Stimulated activated CD8-positive, alpha-beta memory T cell treated with anti-CD3 and anti-CD28 coated beads, Interleukin-2, amount 100 ng/mL, for 1 hour (primary cell): Measurements from ENCODE around the gene HMOX2.
A peak's percentile ranks its signal among the peaks of the same experiment; 100 is the strongest.

Source experiments
- DNase-seq, 2 donors: peaks; one replicate each; pipeline ENCODE4 v3.0.0-alpha.2; 2020; ENCODE audit warnings: low read depth in 2 of 2

HMOX2 gene

DNA sequence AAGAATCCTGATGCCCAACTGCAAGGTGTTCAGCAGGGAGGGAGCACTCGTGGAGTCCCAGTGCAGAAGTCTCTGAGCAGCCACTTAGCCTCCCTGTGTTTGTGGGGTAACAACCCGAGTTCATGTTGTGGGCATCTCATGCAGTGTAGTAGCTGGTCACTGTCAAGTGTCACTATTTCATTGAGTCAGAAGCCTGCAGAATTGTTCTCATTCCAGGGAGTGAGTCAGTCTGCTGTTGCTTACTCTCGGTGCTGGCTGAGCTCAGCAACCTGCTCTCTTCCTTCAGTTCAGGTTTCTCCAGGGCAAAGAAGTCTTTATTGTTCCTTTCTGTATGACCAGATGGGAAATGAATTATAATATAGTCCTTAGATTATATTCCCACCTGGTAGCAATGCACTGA, 24.1 kb downstream of the HMOX2 start:
- DNase-seq: no peak

DNA sequence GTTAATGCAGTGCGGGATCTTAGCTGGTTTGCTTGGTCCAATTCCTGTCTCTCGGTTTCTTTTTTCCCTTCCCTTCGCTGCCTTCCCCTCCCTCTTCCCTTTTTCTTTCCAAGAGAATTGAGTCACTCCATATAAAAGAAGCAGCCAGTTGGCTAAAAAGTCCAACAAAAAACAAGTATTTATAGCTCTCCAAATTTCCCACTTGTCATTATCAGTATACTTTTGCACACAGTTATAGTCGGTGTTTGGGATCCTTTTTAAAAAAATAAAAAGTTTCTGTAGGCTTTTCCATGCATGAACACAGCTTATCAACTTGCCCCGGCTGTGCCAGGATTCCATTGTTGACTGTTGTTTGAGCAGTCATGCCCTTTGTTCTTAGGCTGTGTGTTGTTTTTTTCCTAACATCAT, 24.9 kb downstream of the HMOX2 start:
- no peak for DNase-seq

DNA sequence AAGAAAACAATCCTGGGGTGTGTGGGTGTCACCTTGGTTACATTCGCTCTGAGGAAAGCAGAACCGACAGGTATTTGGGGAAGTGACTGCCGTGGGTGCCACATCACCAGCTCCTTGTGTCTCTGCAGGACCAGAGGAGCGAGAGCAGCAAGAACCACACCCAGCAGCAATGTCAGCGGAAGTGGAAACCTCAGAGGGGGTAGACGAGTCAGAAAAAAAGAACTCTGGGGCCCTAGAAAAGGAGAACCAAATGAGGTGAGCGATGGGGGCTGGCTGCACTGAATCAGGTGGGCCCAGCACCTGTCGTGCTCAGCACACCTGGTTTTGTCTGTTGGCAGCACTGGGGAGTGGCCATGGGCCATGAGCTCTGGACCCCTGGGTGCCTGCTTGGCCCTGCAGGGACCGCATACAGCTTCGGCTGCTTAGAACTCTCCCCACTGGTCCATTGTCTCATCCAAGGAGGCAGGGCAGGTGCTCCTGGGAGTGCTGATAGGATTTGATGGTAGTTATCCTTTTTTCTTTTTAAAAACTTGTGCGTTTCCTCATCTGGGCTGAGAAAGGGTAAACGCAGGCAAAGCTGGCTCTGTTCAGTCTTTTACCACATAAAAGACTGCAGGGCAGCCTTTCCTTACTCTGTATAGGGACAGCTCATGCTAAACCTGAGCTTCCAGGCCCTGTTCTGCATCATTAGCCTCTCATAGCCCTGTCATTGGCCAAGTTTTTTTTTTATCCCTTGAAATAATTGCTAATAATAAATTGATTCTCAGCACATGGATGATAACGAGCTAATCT, 29.4 kb downstream of the HMOX2 start:
- peak; percentile 59 to 61 for DNase-seq

GRCh38 chr16:4506450-4506849, 30.3 kb downstream of the HMOX2 start:
- DNase-seq: peak; percentile 30 to 35

- no peak for DNase-seq
These were observed 31.6 kb downstream of the HMOX2 start for GRCh38 chr16:4507588-4508345.

DNA sequence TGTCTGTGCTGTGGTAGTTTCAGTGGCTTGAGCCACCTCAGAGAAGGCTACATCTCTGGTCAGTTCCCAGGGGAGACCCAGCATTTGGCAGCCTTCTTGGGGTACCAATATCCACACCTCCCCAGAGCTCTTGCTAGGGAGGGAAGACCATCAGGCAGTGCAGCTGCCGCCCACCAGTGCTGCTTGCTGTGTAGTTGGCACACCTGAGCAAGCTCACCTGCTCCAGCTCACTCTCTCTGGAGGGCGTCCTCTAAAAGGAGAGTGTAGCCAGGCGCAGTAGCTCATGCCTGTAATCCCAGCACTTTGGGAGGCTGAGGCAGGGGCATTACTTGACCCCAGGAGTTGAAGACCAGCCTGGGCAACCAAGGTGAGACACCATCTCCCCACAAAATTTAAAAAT, 32.6 kb downstream of the HMOX2 start:
- no peak for DNase-seq

GRCh38 chr16:4509420-4509819, 33.2 kb downstream of the HMOX2 start:
- no peak for DNase-seq

DNA sequence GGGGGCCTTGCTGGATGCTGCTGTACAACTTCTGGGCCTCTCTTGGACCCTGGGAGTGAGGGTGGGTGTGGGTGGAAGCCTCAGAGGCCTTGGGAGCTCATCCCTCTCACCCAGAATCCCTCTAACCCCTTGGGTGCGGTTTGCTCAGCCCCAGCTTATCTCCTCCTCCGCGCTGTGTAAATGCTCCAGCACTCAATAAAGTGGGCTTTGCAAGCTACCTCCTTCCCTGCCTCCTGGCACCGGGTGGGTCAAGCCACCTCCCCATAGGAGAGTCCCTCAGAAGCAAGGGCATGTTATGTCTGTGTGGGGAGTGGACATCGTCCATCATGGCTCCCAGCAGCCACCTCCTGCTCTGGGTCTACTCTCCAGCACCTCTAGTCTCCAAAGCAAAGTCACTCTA, 33.9 kb downstream of the HMOX2 start:
- DNase-seq: no peak

DNA sequence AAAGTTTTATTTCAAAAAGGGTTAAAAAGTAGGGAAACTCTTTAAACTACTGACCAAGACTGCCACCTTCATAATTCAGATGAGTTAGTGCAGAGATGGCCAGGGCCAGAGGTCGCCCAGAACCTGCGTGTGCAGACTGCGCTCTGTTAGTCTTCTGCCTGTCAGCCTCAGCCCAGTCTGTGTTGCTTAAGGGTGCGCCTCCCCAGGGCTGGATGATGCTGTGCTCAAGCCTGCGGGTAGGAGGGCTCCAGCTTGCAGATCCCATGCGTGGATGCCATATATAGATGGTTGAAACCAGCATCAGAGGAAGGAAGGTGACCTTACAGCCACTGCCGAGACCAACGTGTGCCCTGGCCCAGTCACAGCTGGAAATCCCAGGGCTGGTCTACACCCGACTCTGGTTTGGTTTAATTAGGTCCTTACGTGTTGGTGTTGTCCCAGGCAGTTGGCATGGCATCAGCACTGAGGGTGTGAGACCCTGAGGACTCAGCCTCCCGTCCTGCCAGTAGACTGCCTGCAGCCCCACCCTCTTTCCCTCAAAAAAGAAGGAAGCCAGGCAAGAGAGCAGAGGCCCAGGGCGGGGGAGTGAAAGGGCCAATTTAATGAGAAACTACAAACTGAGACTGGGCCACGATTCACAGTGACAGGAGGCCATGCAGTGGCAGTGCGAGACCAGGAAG, 34.7 kb downstream of the HMOX2 start:
- no peak for DNase-seq

DNA sequence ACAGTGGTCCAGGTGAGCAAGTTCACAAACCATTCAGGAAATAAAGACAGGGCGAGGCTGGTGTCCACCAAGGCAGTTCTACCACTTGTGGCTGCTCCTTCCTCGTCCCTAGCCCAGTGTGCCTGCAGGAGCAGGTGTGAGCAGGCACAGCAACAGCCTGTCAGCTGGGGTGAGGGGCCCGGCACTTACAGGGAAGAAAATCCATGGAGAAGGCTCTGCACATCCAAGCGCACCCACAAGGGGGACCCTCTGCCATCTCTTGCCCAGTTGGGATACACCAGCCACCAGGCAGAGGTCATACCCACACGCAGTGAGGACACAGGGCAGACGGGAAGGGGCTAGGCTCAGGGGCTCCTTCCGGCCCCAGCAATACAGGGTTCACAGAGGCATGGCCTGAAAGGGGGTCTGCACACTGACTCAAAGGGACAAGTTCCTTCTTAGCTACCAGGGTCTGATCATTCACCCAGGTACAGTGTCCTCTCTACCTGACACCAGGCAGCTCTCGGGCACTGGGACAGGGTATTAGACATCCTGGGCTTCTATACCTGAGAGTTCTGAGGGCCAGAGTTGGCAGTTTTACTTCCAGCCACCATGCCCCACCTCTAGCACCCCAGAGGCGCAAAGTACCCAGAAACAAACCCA, 35.4 kb downstream of the HMOX2 start:
- no peak for DNase-seq

- no peak for DNase-seq
These were observed 36.3 kb downstream of the HMOX2 start for GRCh38 chr16:4512473-4512872.

DNA sequence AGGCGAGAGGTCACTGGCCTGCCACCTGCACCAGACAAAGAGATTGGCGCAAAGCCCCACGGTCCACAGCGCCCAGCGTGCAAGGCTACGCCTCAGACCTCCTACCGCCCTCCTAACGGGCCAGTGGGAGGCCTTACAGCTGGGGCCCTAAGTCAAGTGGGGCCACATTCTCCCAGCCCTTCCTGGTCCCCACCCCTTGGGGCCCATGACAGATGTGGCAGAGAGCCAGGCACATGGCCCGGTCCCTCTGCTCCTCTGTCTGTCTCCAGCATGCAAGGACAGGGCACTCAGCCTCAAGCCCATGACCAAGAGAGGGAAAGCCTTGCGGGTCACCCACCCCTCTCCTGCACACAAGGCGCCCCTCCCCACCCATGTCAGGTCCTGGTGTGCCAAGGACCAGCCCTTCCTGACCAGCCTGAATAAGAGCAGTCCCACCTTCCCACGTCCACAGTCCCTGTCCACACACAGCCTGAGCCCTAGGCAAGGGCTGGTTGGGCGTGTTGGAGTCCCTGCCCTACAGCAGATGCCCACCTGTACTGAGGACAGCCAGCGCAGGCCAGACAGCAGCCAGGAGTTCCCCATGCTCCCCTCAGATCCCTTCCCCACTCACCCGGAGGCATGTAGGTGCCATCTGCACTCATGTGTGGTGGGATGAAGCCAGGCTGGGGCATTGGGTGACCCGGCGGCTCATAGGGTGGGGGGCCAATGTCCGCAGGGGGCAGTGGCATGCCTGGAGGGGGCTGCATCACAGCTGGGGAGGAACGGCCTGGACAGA, 37.1 kb downstream of the HMOX2 start:
- DNase-seq: no peak

GRCh38 chr16:4513881-4514280, 37.7 kb downstream of the HMOX2 start:
- DNase-seq: no peak

- DNase-seq: no peak
These were observed 38.4 kb downstream of the HMOX2 start for GRCh38 chr16:4514606-4515005.

DNA sequence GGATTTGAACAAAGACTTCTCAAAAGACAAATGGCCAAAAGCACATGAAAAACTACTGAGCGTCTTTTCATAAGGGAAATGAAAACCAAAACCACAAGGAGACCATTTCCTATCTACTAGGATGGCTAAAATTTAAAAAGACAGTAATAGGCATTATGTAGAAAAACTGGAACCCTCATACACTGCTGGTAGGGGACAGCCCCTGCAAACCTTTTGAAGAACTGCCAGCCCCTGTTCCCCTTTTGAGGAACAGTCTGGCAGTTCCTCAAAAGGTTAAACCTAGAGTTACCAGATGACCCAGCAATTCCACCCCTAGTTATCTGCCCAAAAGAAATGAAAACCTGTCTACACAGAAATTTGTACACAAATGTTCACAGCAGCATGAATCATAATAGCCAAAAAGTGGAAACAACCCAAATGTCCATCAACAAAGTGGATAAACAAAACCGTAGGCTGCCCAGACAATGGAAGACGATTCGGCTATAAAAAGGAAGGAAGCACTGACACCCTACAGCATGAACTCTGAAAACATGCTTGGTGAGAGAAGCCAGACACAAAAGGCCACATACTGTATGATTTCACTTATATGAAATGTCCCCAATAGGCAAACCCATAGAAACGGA, 39.5 kb downstream of the HMOX2 start:
- DNase-seq: no peak

DNA sequence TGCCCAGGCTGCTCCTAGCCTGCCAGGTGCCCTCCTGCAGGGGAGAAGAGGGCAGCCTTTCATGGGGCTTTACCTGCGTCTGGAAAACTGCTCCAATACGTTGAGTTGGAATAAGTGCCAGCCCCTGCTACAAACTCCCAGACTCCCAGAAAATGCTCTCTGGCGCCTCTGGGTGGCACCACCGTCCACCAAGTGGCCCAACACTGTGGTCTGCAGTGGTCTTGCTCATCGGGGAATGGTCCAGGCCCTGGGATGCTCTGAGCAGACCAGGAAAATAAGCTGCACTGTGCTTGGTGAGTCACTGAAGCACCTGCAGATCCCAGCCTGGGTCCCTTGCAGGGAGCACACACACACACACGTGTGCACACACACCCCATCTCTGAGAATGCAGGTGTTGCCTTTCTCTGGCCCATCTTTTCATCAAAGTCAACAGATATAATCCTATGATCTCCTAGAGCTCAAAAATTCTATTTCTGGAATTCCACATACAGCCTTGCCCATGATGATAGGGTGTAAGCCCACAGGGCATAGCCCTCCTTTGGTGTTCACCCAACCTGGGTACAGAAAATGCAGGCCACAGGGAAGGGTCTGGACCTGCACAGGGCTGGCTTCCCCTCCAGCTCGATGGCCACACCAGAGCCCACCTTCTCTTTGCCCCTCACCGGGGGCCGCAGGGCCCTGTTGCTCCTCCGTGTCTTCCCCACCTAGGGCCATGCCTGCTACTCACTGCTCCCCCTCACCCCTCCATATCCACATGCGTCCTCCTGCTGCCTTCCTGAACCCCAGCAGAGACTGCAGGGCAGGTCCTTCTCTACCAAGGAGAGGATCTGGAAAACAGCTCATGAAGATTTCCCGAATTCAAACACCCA, 41.8 kb downstream of the HMOX2 start:
- no peak for DNase-seq

- no peak for DNase-seq
These were observed 43.3 kb downstream of the HMOX2 start for GRCh38 chr16:4519274-4520058.

DNA sequence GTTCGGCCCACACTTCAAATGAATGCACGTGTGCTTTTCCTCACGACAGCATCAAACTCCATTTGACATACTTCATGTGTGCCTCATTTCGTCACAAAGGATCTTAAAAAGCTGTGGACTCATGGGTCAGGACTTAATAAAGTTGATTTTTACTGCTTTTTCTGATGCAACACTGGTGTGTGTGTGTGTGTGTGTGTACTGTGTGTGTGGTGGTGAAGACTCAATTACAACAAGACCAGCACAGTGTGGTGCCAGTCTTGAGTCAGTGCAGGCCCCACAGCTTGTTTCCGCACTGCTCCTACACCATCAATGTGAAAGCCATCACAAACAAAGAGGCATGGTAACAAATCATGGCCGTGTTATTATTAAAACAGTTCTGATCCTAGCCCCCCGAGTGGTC, 44.7 kb downstream of the HMOX2 start:
- DNase-seq: no peak

DNA sequence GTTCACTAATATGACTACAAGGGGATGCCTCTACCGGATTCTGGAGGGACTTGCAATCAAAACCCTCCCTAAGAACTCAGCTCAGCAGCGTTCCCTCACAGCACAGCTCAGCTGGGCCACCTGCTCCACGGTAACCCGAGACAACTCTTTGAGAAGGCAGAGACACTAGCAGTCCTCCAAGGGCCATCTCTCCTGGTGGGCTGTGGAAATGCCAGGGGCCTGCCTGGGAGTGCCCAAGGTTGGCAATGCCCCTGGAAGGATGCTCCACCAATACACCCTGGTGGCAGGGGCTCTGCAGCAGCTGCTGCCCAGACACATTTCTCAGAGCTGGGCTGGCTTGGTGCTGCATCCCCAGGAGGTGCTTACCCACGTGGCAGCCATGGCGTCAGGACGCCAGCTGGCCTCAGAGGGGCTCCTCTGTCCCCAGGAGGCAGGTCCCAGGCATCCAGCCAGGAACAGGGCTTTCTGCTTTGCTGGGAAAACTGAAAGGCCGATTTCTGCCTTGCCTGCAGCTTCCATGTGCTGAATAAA, 45.9 kb downstream of the HMOX2 start:
- DNase-seq: no peak
